GM23338 (cell line): ENCODE results near the gene PNKP. TPM values are rescaled to one million over a fixed set of nuclear protein-coding genes. Genes with fewer than 3 reads are reported as not detected.

Source experiments
- ATAC-seq: fragments of 200-7000 bp; cut with Tn5 transposase; 3 replicates; pipeline ENCODE4 v1.9.1; 2020
- DNase-seq: peaks from one replicate; pipeline ENCODE4 v3.0.0-alpha.2; 2015; ENCODE audit warnings: low spot score
- H2AFZ ChIP-seq: fragments of 200-600 bp; sonication (generic); 2 replicates; pipeline ENCODE4 v1.8.0; 2016; ENCODE audit warnings: antibody characterized with exemption, mild to moderate bottlenecking, moderate library complexity
- H3F3A ChIP-seq: fragments of 200-600 bp; sonication (generic); replicated peaks from 2 replicates; pipeline ENCODE4 v1.8.0; 2017; ENCODE audit warnings: antibody characterized with exemption, mixed run types, low read depth
- H3K27ac ChIP-seq: fragments of 200-600 bp; sonication (generic); 2 replicates; pipeline ENCODE4 v1.6.1; 2016; ENCODE audit warnings: low read depth
- H3K27me3 ChIP-seq: fragments of 200-600 bp; sonication (generic); 2 replicates; pipeline ENCODE4 v1.8.0; 2016; ENCODE audit warnings: mild to moderate bottlenecking, mixed run types, moderate library complexity; ENCODE audit not compliant: insufficient read depth
- H3K36me3 ChIP-seq: fragments of 200-600 bp; sonication (generic); 2 replicates; pipeline ENCODE4 v1.8.0; 2016; ENCODE audit warnings: mild to moderate bottlenecking; ENCODE audit not compliant: insufficient read depth
- H3K4me1 ChIP-seq: fragments of 200-600 bp; sonication (generic); 2 replicates; pipeline ENCODE4 v1.8.0; 2016; ENCODE audit warnings: mild to moderate bottlenecking, moderate library complexity; ENCODE audit not compliant: insufficient read depth
- H3K4me2 ChIP-seq: fragments of 200-600 bp; sonication (generic); 2 replicates; pipeline ENCODE4 v1.7.1; 2017; ENCODE audit warnings: mixed run types
- H3K4me3 ChIP-seq: fragments of 200-600 bp; sonication (generic); 2 replicates; pipeline ENCODE4 v1.6.1; 2016; ENCODE audit warnings: mixed run types
- H3K79me2 ChIP-seq: fragments of 200-600 bp; sonication (generic); replicated peaks from 2 replicates; pipeline ENCODE4 v1.8.0; 2017; ENCODE audit warnings: mild to moderate bottlenecking; ENCODE audit not compliant: insufficient read depth
- H3K9me2 ChIP-seq: fragments of 200-600 bp; sonication (generic); 2 replicates; pipeline ENCODE4 v1.8.0; 2017; ENCODE audit not compliant: insufficient read depth
- H4K20me1 ChIP-seq: fragments of 200-600 bp; sonication (generic); replicated peaks from 2 replicates; pipeline ENCODE4 v1.8.0; 2017; ENCODE audit warnings: mild to moderate bottlenecking; ENCODE audit not compliant: insufficient read depth
- H3K27ac Mint-ChIP-seq: 2 replicates; pipeline ENCODE4 v1.8.0; 2020; ENCODE audit warnings: inconsistent platforms, mild to moderate bottlenecking, moderate library complexity, mixed read lengths
- H3K27me3 Mint-ChIP-seq: 3 replicates; pipeline ENCODE4 v1.8.0; 2022; ENCODE audit warnings: low read depth, mild to moderate bottlenecking, moderate library complexity, mixed read lengths, inconsistent platforms; ENCODE audit not compliant: insufficient read depth, poor library complexity
- H3K36me3 Mint-ChIP-seq: 3 replicates; pipeline ENCODE4 v1.8.0; 2021; ENCODE audit warnings: low read depth, mild to moderate bottlenecking, inconsistent platforms, moderate library complexity, mixed read lengths
- H3K4me1 Mint-ChIP-seq: 3 replicates; pipeline ENCODE4 v1.8.0; 2020; ENCODE audit warnings: mild to moderate bottlenecking, inconsistent platforms, mixed read lengths
- H3K4me3 Mint-ChIP-seq: 3 replicates; pipeline ENCODE4 v1.8.0; 2021; ENCODE audit warnings: moderate library complexity, mild to moderate bottlenecking, inconsistent platforms, mixed read lengths
- H3K9me3 Mint-ChIP-seq: 3 replicates; pipeline ENCODE4 v1.8.0; 2020; ENCODE audit warnings: moderate library complexity, mild to moderate bottlenecking, inconsistent platforms, mixed read lengths
- CREB1 ChIP-seq: fragments of 250-450 bp; sonication (Bioruptor Pico); IDR thresholded peaks from 2 replicates; pipeline ENCODE4 v1.5.0; 2020; ENCODE audit warnings: low read depth, mild to moderate bottlenecking, moderate library complexity
- CTCF ChIP-seq, 2 experiments: fragments of 200-600 bp in 1 of 2; sonication (generic) in 1 of 2; conservative IDR thresholded peaks; 2 replicates each; pipeline versions ENCODE4 v1.5.1 to v1.6.1; 2016 to 2017; ENCODE audit warnings: antibody characterized with exemption in 2 of 2, low read depth in 2 of 2, mild to moderate bottlenecking in 2 of 2, moderate library complexity in 1 of 2
- EZH2 ChIP-seq: fragments of 200-600 bp; sonication (generic); IDR thresholded peaks from one replicate; pipeline ENCODE4 v1.8.0; 2017; ENCODE audit warnings: antibody characterized with exemption, mild to moderate bottlenecking, low read depth; ENCODE audit not compliant: unreplicated experiment
- EZH2phosphoT487 ChIP-seq: fragments of 200-600 bp; sonication (generic); IDR thresholded peaks from one replicate; pipeline ENCODE4 v1.8.1; 2018; ENCODE audit warnings: antibody characterized with exemption; ENCODE audit not compliant: unreplicated experiment
- NANOG ChIP-seq: IDR thresholded peaks from 2 replicates; pipeline ENCODE4 v1.6.1; 2016; ENCODE audit warnings: antibody characterized with exemption, borderline replicate concordance
- POLR2AphosphoS5 ChIP-seq: IDR thresholded peaks from 2 replicates; pipeline ENCODE4 v1.6.1; 2016; ENCODE audit warnings: antibody characterized with exemption, low read depth
- REST ChIP-seq: IDR thresholded peaks from one replicate; pipeline ENCODE4 v1.6.1; 2018; ENCODE audit warnings: antibody characterized with exemption; ENCODE audit not compliant: unreplicated experiment
- ZNF331 ChIP-seq: fragments of 250-450 bp; sonication (Bioruptor Pico); IDR thresholded peaks from 2 replicates; pipeline ENCODE4 v1.5.0; 2020; ENCODE audit warnings: low read depth, mild to moderate bottlenecking, moderate library complexity
- ZNF462 ChIP-seq: fragments of 250-450 bp; sonication (Bioruptor Pico); IDR thresholded peaks from 2 replicates; pipeline ENCODE4 v1.5.0; 2020; ENCODE audit warnings: mild to moderate bottlenecking, moderate library complexity
- polyA plus RNA-seq: library from polyadenylated mRNA; unstranded; fragments of >200 nt; fragmentation: Nextera tagmentation; extraction: Ambion mirVana; gene quantifications from 2 replicates; pipeline ENCODE4 v1.2.1, GENCODE V29; 2016
- total RNA-seq: library from RNA; depleted of rRNA; stranded (reverse); fragments of >200 nt; shearing (Covaris generic); gene quantifications from 2 replicates; pipeline ENCODE4 v1.2.3, GENCODE V29; 2014

The PNKP gene
- total and polyA plus RNA-seq, 2 experiments from 2014 or later, result 99.6 to 109 TPM

- peaks cover 6% of the 10 kb centered on the region; the same call in 2 of the 3 replicates for H3K9me3 Mint-ChIP-seq
- peak overlapping the region; percentile 19; the same call in 1 of the 2 replicates for H3K27ac ChIP-seq
- peaks cover 15% of the 10 kb centered on the region for H4K20me1 ChIP-seq
- H3F3A ChIP-seq, result peaks cover 66% of the 10 kb centered on the region
- H2AFZ ChIP-seq, result no peak overlapping the region
- H3K4me1 ChIP-seq, result peaks cover 3% of the 10 kb centered on the region; the same call in 1 of the 2 replicates
- no peaks in the 10 kb centered on the region for H3K9me2 ChIP-seq
- no peak for DNase-seq
- no peak overlapping the region for H3K27ac Mint-ChIP-seq
- H3K4me1 Mint-ChIP-seq, result peaks cover 14% of the 10 kb centered on the region
- peaks cover 53% of the 10 kb centered on the region for H3K27me3 Mint-ChIP-seq
- no peak for TF ChIP-seq EZH2phosphoT487
- TF ChIP-seq REST, result no peak
- TF ChIP-seq ZNF331 (CRISPR knock-in tag), result no peak
- ATAC-seq, result no peak
- H3K36me3 Mint-ChIP-seq, result peaks cover 68% of the 10 kb centered on the region
- H3K79me2 ChIP-seq, result peaks cover 9% of the 10 kb centered on the region
- H3K4me2 ChIP-seq, result no peak overlapping the region
- no peaks in the 10 kb centered on the region for H3K27me3 ChIP-seq
- H3K36me3 ChIP-seq, result peaks cover 3% of the 10 kb centered on the region; the same call in 1 of the 2 replicates
- peak overlapping the region; percentile 14; the same call in 2 of the 3 replicates for H3K4me3 Mint-ChIP-seq
- no peak overlapping the region for H3K4me3 ChIP-seq
These were observed 9.0 kb downstream of the PNKP start for GRCh38 chr19:49858088-49858985.

GRCh38 chr19:49857838-49858087 lies 9.6 kb downstream of the PNKP start:
- Histone ChIP-seq H3K27me3 (no peaks in the 10 kb centered on the region), H3K4me3 (no peak overlapping the region), H3K4me2 (no peak overlapping the region), H3K4me1 (peaks cover 9% of the 10 kb centered on the region), H3K36me3 (no peaks in the 10 kb centered on the region; the same call in 1 of the 2 replicates), H3K9me2 (no peaks in the 10 kb centered on the region), H4K20me1 (peaks cover 20% of the 10 kb centered on the region), H2AFZ (no peak overlapping the region), H3K27ac (peak overlapping the region; percentile 6; the same call in 1 of the 2 replicates), H3K79me2 (peaks cover 13% of the 10 kb centered on the region), H3F3A (peaks cover 61% of the 10 kb centered on the region)
- DNase-seq, result no peak
- H3K4me3 Mint-ChIP-seq, result no peak overlapping the region
- H3K36me3 Mint-ChIP-seq, result peaks cover 69% of the 10 kb centered on the region
- peaks cover 4% of the 10 kb centered on the region; the same call in 2 of the 3 replicates for H3K9me3 Mint-ChIP-seq
- ATAC-seq, result no peak
- H3K27me3 Mint-ChIP-seq, result peaks cover 56% of the 10 kb centered on the region
- peaks cover 16% of the 10 kb centered on the region for H3K4me1 Mint-ChIP-seq
- no peak overlapping the region for H3K27ac Mint-ChIP-seq
- TF ChIP-seq NANOG, result no peak
- no peak for TF ChIP-seq CREB1 (CRISPR knock-in tag)
- TF ChIP-seq POLR2AphosphoS5, result no peak
- TF ChIP-seq EZH2, result no peak
- no peak for TF ChIP-seq CTCF (conservative IDR thresholded peaks at IDR 0.05; ENCODE audit: low read depth in 2 of 2)
- no peak for TF ChIP-seq ZNF331 (CRISPR knock-in tag)
- TF ChIP-seq ZNF462, result no peak
